ENCODE data around the gene CA5A.

The CA5A gene

DNA sequence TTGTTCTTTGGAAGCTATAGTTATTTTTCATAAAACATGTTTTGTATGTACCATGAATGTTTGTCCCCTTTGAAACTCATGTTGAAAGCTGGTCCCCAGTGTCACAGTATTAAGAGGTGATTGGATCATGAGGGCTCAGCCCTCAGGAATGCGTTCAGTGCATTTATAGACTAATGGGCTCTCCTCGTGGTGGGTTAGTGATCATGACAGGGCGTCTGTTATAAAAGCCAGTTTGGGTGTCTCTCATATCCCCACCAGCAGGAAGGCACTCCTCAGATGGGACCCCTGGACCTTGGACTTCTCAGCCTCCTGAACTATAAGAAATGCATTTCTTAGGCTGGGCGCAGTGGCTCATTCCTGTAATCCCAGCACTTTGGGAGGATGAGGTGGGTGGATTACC is 25.3 kb upstream of the CA5A start:
- DNase-seq: peak; percentile 78

DNA sequence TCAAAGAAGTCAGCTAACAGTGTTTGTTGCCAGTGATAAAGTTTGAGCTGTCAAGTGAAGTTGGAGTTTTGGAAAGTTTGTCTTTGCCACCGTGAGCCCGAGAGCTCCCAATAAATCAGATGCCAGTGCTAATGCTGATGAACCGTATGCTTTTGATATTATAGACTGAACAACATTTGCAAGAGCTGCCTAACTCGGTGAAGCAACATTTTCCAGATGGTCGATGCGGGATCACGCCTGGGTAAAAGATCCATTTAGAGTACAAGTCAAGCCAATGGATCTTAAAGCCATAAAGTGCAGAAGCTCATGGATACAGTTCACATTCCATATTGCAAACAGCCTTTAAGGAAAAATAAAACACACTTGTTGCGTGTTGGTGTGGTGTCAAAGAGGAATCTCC is 24.5 kb upstream of the CA5A start:
- DNase-seq: peak; percentile 25

DNA sequence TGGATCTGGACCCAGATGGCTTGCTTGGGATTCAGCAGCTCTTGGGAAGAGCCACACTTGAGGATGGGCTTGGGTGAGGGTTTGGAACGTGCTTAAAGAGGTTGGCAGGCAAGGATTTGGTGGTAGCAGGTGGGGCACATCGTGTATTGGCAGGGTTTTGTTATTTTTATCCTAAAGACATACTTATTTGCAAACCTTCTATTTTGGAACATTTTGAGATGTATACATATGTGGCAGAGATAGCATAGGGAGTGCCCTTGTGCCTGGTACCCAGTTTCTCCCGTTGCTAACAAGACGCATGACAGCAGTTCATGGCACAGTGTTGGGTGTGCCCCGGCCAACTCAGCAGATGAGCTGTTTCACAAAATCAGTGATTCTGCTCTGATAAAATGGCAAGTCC is 24.0 kb upstream of the CA5A start:
- DNase-seq: no peak

DNA sequence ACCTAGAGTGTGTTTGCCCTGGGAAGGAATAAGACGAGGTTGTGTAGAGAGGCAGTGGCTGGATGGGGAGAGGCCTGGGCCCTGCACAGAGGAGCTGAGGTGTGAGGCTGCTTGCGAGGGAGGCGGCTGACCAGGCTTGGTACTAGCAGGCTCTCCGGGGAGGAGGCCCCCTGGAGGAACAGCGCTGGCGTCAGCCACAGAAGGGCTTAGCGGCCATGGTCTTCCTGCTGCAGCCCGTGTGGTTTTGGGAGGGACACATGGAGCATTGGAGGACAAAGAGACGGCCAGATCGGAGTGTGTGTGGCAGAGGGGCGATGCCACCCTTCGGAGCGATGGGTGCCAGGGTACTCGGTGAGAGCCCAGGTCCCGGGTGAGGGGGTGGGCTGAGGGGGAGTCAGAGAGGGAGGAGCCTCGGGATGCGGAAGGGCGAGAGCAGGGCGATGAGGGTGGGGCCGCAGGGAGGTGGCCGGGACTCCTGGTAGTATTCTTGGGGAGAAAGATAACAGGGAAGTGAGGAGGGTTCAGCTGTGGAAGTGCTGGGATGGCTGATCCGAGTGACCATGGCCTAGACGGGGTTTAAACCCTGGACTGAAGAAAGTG is 23.2 kb upstream of the CA5A start:
- peak; percentile 23 for DNase-seq

DNA sequence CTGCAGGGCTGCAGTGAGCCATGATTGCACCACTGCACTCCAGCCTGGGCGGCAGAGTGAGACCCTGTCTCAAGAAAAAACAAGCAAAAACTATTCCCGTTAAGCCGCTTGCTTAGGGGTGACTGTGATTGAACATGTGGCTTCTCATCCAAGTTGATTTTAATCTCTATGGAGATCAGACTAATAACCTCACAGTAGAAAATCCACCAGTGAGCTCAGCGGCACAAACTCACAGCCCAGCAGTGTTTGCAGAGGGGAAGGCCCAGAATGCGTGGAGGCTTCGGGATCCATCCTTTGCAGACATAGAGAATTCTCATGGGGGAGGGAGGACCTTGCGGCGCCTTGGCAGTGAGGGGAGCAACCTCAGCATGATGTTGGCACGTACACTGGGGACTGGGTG is 22.3 kb upstream of the CA5A start:
- peak; percentile 77 for DNase-seq

DNA sequence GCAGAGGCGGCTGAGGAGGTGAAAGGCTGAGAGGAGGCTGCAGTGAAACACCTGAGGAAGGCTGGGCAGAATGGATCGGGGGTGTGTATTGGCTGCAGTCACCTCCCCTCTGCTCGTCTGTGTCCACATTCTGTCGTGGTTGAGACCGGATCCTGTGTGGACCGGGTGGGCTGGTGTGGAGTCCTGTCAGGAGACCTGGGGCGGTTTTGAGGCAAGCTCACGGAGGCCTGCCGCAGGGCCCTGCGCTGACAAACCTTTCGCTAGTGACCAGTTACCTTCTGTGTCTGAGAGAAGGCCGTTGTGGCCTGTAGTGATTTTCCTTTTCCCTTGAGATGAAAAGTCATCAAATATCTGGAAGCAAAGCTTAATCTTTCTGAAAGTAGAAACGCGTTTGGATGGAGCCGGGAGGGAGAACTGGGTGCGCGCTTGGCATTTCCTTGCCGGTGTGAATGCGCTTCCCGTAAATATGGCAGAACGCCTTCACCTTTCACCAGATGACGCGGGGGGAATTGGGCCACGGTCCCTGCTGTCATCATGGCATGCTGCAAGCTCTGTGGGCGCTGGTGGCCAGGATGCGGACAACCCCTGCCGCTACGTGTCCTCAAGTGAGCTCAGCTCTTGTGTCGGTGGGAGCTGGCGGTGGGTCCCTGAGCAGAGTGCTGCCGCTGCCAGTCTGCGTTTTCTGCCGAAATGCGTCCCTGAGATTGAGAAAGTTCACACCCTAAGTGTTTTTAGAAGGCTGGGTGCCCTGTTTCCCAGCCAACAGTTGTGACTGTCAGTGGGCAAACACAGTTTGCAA is 21.2 kb upstream of the CA5A start:
- DNase-seq: no peak

DNA sequence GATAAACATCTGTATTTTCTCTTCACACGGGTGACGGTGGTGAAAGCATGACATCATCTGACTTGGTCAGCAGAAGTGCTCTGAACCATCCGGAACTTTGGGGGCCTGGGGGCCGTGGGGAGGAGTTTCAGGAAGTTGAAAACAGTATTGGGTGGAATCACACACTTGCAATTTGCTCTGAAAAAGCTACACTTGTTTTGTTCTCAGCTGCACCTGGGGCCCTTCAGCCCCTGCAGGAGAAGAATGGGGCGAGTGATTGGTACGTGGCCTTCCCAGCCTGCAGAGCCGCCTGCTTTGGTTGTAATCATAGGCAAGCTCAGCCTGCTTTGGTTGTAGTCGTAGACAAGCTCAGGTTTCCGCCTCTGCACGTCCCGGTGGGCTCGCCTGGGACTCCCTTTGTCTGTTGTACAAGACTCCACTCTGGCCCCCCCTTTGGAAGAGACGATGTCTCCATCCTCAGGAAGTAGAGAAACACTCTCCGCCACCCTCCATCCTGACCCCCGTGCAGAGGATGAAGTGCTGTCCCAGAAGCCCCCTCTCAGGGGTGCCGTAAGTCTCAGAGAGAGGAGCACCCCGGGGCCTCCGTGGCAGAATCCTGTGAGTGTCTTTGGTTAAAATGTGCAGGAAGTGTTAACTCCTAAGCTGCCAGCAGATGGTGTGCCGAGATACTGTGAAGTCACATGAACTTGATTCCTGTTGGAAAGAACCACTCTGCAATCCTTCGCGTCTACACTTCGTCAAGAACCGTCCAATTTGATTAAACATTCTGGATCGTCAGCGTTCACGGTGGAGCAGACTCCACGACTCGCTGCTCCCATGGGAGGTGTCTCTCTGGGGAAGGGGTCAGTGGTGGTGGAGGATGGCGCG is 20.3 kb upstream of the CA5A start:
- DNase-seq: peak; percentile 58

DNA sequence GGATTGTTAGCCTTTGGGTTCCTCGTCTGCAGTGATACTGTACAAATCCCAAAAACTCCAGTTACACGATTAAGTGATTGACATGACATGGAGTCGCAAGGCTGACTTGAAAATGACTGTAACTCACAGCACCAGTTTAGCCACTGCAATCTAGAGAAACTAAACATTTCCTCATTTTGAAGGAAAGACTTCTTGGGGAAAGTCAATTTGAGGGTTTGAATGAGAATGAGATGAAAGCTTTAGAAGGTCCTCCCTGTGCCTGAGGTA is 19.7 kb upstream of the CA5A start:
- DNase-seq: no peak

DNA sequence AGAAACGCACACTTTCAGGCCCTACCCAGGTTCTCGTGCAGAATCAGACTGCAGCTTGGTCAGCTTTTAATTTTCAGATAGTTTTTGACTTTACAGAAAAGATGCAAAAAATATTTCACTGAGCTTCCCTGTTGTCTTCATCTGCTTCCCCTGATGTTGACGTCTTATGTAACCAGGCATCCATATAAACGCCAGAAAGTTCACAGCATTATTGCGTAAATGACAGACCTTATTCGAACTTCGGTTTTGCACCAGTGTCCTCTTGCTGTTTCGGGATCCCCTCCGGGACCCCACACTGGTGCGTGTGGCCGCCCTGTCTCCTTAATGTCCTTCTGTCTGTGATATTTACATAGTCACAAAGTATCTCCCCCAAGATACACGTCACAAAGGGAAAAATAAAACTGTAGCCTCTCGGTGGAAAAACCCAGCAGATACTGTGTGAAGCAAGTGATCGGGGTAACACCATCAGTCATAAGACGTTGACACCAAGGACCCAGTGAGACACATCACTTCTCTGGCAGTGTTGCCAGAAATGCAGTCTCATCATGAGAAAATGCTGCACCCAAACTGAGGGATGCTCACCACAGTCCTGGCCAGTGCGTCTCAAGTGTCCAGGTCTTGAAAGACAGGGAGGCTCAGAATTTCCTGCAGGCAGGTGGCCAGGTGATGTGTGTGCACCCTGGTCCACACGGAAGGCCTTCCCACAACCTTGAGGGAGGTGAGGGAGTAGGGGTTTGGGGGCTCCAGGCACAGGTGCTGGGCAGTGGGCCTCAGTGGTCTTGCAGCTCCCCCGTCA is 19.2 kb upstream of the CA5A start:
- DNase-seq: no peak

DNA sequence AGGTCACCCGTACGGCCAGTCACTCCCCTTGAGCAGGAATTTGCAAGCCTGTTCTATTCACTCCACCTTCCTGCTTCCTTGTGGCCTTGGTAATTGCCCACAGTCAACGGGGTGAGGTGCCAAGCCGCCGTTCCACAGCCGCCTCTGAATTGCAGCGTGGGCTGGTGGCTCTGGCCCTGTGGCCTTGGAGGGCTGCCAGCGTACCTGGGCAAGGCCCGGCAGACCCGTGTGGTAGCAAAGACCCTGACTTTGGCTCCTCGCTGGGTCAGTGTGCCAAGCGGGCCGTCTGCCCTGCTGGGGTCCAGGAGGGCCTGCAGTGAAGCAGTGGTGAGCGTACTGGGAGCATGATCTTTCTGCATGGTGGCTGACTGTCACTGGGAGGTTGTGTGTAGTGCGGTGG is 18.5 kb upstream of the CA5A start:
- no peak for DNase-seq

DNA sequence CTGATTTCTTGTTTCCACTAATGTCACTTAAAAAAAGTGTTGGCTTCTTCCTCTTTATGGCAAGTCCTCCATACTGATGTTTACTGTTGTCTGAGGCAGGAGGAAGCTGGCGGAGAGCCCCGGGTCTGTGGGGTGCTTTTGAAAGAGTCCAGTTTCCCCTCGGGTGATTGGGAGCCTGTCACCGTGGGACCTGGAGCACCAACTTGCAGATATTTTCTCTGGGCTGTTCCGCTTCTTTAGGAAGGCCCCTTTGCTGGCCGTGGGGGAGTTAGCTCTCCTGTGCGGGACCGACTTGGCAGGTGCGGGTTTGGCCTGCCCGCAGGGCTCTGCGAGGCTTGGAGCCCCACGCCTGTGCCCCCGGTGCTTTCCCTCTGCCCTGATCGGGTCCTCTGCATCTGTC is 18.0 kb upstream of the CA5A start:
- DNase-seq: no peak

DNA sequence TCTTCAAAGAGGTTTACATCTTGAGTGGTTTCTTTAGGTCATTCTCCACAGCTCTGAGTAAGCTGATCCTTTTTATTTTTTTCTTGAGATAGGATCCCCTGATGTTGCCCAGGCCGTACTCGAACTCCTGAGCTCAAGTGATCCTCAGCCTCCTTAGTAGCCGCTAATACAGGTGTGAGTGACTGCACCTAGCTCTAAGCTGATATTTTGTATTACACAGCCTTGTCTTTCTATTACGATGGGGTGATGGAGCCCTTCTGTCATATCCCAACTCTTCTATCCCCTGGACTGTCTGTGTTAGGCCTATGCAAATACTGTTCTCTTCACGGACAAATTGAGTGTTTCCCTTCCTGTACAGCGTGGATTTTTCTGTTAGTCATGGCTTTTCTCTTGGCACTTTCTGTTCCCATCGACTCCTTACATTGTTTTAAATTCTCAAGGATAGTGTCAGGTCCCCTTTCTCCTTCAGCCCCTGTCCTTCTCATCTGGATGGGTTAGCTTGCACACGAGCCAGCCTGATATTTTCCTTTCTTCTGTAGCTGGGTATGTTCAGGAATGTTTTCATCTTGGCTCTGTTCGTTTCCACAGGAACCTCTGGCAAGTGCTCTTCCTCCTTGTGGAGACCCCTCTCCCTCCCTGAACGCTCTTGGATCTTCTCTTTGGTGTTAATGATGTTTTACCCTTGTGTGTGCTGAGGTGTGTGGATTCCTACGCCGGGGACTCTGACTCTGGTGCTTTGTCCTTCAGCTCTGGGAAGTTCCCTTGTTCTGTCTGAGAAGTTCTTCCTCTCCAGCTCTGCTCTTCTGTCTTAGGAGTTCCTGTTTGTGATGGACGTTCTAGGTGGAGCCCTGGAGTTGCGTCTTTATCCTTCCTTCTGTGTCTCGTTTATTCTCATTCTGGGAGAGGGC is 17.2 kb upstream of the CA5A start:
- DNase-seq: no peak

DNA sequence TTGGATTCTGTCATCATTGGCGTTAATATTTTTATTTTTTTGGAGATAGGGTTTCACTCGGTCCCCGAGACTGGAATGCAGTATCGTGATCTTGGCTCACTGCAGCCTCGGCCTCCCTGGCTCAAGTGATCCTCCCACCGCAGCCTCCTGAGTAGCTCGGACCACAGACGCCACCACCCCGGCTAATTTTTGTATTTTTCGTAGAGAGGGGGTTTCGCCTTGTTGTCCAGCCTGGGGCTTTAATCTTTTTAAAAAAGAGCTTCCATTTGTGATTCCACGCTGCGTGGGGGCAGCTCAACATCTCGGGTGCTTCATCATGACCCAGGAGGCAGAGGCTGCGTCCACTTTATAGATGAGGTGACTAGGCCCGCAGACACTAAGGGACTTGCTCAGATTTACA is 16.4 kb upstream of the CA5A start:
- no peak for DNase-seq

DNA sequence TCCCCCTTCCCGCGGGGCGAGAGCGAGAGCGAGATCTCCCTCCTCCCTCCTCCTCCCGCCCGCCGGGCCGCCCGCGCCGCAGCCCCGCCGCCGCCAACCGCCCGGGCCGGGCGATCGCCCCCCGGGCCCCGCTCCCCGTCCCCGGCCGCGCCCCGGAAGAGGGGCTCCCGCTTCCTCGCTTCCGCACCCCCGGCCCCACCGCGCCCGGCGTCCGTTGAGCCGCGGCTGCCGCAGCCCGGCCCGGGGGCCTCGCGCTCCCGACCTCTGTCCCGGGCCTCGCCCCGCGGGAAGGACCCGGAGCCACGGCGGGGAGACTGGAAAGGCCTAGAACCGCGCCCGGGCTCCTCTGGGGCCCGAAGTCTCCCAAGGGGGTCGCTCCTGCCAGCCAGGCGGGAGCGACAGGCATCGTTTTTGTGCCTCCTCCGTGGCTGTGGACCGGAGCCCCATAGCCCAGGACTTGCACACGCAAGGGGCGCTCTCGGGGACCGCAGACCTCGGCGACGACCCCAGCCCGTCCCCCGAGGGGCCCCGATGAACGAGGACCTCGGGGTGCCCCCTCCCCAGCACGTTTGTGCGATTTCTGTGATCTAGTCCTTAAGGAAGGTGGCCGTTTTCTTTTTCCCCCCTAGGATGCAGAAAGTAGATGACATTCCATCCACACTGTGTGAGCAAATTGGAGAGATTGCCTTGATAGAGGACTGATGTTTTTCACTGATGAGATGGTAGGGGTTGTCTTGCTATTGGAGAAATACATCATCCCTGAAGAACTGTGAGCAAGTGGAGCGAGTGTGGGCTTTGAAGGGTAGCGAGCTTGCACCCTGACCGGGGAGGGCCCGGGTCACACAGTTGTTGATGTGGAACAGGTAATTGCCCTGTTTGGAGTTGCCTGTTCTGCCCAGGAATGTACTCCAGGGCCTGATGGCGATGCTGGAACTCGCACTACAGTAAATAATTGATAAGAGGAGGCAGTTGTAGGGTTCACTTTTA is 15.5 kb upstream of the CA5A start:
- peak; percentile 42 for DNase-seq

DNA sequence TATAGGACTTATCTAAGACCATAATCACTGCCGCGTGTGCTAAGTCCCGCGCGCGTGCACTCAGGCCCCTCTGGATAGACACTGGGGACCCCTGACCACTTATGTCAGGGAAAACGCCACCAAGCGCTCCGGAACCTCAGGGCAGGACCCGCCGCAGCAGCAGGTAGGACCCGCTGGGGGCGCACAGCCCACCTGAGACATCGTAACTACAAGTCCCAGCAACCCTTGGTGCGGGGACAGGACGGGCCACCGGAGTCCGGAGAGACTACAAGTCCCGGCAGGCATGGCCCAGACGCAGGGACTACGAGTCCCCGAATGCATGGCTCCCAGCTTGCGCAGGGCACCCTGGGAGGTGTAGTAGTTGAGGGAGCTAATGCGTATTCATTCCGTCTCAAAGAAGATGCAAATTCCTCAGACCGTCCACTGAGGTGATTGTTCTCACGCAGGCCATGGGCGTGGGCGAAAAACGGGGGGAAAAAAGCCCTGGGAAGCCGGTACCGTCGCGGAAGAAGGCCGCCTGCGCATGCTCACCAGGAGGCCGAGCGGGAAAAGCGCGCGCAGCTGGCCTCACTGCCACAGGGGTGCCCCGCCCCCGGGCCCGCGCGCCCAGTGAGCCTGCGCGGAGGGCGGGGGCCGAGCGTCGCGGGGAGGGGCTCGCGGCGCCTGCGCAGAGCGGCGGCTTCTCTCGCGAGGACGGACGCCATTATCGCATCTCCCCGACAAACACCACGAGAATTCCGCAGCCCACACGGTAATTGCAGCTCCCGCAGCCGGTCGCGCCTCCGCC is 14.6 kb upstream of the CA5A start, which contains the start of gene BANP:
BANP (plus strand) TSS at position 670 of the 787 bp plus-strand sequence. CDS start 23,682 bp downstream, outside the sequence.
- peak; percentile 99 for DNase-seq

DNA sequence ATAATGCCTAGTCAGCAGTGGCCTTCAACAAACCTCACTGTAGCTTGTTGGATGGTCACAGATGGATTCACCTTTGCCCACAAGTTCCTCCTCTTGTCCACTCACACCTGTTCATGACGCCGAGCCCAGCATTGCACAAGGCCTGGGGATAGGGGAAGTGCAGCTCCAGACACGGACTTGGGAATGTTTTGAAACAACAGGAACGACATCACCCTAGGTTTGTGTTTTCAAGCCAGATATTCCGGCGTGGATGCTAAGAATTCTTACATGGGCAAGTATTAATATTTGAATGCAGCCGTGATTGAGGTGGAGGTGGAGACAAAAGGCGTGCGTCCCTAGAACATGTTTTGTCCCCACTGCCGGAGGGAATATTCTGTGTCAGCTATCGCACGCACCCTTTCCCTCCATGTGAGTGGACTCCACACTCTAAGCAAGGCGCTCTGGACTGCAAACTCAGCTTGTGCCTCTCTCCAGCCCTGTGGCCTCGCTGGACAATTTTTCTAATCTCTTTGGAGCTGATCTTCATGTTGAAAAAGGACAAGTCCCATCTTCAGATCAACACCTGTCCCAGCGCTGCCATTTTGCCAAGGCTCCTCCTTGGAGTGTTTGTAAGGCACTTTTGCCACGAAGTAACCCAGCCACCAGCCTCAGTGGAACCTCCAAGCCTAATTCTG is 12.9 kb upstream of the CA5A start:
- DNase-seq: no peak

DNA sequence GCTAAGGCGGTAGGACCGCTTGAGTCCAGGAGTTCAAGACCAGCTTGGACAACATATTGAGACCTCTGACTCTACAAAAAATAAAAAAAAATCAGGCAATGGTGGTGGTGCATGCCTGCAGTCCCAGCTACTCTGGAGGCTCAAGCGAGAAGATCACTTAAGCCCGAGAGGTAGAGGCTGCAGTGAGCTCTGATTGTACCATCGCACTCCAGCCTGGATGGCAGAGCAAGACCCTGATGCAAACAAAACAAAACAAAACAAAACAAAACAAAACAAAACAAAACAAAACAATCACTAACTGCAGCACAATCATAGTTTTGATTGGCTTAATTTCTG is 12.4 kb upstream of the CA5A start:
- no peak for DNase-seq

DNA sequence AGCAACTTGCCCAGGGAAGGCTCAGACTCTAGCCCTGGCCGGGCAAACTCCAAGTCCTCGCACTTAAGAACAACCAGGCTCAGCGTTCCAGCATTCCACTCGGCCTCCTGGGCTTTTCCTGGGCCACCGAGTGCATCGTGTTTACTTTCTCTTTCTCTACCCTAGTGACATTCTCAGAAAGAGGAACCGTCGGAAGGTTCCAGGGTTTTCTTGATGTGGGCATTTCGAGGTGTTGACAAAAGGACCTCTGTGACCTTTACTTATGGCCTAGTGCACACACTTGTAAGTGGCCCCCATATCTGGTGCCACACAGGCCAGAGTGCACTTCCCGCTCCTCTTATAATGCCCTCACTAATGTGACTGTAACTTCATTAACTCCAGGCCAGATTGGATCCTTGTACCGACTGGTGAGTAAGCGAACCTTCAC is 11.8 kb upstream of the CA5A start:
- DNase-seq: no peak

DNA sequence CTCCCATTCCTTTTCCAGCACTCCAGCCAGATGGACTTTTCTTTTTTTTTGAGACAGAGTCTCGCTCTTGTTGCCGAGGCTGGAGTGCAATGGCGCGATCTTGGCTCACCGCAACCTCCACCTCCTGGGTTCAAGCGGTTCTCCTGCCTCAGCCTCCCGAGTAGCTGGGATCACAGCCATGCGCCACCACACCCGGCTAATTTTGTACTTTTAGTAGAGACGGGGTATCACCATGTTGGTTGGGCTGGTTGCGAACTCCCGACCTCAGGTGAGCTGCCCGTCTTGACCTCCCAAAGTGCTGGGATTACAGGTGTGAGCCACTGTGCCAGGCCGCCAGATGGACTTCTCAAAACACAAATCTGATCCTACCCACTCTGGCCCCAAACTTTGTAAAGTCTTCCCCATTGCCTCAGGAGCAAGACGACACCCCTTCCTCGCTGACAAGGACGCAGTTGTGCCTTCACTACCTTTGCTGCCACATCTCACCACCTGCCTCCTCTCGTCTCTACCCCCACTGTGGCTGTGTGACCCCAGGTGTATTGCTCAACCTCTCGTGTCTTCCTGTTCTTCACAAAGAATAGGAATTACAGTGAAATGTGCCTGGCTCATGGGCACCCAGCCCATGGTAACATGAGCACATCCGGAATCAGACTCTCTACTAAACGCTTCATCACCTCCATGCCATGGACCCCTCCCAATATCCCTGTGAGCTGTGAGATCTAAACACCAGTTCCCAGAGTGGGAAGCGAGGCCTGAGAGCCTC is 11.2 kb upstream of the CA5A start:
- DNase-seq: no peak

Measured in NCI-H82 (cell line).